MV-4-11 (cell line): ENCODE measurements around the gene HBA1.
"Not testable (repeated sequence)": the region's sequence is repeated elsewhere in the genome, so short reads cannot be mapped to it uniquely, and the experiment has no call there.

ENCODE experiments used
- DNase-seq: peaks from one replicate; lab custom pipeline; 2025; lab: John Stamatoyannopoulos, UW

HBA1 gene

DNA sequence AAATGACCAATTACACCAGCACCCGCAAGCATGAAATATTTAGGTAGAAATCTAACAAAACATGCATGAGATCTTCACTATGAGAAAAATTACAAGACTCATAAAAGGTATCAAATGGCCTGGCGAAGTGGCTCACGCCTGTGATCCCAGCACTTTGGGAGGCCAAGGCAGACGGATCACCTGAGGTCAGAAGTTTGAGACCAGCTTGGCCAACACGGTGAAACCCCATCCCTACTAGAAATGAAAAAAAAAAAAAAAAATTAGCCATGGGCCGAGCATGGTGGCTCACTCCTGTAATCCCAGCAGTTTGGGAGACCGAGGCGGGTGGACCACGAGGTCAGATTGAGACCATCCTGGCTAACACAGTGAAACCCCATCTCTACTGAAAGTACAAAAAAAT, 27.6 kb downstream of the HBA1 start:
- DNase-seq = not testable (repeated sequence)

DNA sequence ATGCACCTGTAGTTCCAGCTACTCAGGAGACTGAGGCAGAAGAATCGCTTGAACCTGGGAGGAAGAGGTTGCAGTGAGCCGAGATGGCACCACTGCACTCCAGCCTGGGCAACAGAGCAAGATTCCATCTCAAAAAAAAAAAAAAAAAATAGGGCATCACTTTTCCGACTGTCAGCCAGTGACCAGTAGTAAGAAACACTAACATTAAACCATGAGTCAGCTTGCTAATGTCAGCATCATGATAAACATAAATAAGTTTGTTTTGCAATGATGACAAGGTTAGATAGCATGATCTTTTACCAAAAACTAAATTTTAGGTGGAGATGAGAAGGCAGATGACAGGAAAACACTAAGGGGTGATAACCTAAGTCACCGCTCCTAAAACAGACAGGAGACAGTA, 32.9 kb downstream of the HBA1 start:
- DNase-seq = not testable (repeated sequence)

- not testable (repeated sequence) for DNase-seq
Measured at GRCh38 chr16:211631-212180, 35.2 kb downstream of the HBA1 start.

DNA sequence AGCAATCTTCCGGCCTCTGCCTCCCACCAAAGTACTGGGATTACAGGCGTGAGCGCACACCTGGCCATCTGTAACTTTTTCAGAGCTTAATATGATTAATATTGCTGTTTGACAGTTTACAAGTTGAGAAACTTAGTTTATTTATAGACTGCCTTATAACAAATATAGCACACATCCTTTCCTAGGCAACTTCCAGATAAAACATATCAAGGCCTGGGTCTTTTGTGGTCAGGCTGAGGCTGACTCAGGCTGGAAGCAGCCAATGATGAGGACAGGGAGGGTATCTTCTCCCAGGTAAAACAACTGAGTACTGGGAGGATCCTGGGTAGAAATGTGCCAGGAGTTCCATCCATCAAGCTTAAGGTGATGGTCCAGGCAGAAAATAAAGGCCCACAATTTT, 36.5 kb downstream of the HBA1 start:
- no peak for DNase-seq

DNA sequence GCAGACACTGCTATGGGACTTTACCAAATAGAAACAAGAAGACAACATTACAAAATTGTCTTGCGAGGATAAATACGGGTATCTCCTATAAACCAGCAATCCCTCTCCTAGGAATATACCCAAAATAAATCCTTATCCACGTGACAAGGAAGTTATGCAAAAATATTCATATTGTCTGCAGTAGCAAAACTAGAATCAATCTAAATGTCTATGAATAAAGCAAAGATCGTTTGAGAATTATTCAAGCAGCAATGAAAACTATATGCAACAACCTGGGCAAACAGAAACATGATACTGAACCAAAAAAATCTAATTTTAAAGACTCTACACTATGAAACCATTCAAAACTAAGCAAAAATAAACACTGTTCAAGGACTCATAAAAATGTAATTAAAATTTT, 43.5 kb downstream of the HBA1 start:
- DNase-seq = no peak
